NCI-H2107 (cell line): Measurements from ENCODE around the gene TSPAN5.

Experiments
- DNase-seq: peaks from one replicate; lab custom pipeline; 2025; lab: John Stamatoyannopoulos, UW

TSPAN5 gene

DNA sequence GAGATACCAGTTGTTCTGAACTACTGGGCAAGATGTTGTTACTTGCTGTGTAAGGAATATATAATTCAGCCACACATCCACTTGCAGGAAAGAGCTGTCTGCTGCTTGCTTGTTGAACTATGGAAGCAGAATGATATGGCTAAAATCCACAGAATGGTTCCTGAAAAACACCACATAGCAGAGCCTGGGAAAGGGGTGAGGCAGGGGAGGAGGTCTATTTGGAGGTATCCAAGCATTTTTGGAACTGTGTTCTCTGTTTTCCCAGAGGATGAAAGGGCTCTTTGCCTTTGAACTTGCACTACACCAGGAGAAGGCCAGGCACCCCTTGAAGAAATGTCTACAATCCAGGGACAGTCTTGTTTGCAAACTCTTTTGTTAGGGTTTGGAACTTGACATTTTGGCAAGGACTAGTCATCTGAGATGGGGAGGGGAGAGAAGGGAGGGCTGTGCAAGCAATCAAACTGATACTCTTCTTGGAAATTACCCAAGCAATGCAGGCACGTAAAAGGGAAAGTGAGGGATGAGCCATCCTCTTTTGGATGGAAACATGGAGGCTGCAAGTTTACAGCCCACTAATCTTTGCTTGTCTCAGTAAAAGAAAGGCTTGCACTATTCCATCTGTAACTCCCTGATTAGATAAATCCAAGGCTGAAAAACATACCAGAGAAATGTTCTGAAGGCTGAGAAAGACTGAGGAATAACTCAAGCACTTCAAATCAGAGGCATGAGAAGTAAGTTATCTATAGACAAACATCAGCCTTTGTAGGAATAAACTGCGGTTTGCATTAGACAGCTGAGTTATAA is 141.0 kb downstream of the TSPAN5 start:
- no peak for DNase-seq

DNA sequence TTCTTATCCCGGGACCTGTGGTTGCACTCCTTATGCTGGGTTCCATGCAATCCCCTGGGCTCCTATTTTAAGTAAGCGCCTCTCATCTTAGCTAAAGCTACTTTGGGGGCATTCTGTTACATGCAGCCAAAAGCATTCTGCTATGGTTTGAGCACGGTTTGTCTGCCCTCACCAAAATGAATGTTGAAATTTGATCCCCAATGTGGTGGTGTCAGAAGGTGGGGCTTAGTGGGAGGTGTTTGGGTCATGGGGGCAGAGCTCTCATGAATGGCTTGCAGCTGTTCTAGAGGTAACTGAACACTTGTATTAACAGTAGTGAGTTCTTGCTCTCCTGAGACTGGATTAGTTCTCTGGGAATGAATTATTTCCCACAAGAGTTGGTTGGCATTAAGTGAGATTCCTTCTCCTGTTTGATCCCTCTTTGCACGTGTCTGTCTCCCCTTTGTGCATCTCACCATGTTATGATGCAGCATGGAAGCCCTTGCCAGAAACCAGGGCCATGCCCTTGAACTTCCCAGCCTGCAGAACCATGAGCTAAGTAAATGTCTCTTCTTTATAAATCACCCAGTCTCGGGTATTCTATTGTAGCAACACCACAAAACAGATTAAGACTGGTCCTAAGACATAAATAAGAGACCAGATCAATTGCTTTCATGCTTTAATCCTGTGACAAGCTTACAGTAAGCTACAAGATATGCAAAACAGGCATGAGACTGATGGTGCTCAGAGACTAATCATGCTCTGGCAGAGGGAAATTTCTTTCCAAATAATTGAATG is 141.8 kb downstream of the TSPAN5 start:
- DNase-seq = no peak

DNA sequence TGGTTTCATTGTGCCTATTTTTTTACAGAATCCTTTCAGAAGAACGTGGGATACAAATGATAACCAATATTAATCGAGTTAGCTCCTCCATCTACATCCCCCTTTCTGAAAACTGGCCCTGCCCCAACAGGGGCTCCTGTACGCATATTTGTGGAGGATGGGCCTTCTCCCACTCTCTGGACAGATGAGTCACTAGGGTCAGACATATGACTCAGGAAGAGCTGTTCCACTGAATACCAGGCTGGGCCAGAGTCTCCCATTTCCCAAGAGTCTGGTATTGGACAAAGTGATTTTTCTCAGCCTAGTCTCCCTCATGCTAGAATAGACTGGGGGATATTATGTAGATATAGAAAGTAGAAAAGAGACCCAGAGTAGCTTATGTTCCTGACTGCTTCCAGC is 142.4 kb downstream of the TSPAN5 start:
- DNase-seq = no peak

DNA sequence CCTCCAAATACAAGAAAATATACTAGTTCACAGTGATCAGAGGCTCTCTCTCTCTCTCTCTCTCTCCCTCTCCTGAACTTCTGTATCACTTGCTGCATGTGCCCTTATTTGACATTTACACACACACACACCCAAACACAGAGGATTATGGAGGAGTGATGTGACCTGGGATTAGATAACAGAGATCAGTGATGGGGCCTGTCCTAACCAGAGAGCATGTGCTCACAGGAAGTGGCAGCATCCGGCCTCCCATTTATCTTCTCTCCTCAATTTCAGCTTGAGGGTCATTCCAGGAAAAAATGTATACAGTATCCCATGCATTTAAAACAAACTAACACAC is 143.0 kb downstream of the TSPAN5 start:
- no peak for DNase-seq

DNA sequence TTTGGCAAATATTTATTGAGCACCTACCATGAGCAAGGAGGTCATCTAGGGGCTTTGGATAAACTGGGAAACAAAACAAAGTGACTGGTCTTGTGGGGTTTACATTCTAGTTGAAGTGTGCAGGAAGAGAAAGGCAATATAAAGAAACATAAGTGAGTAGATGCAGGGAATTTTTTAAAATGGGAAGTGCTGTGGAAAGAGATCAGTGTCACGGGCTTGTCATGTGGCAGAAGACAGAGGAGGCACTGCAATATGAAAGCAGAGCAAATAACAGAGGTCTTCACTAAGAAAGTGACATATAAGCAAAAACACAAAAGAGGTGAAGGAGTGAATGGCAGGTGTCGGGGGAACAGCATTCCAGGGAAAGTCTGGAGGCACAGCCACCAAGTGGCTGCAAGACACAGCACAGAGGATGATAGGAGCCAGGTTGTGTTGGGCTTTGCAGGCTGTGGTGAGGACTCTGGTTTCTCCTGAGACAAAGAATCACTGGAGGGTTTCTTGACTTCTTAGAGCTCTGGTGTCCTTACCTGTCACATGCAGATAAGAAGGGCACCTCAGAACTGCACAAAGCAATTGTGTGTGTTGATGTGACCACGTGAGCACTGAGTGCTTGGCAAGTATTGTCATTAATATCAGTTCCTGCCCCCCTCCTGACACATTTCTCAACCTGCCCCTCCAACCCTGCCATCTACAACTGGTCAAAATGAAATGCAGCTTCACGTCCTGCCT is 143.5 kb downstream of the TSPAN5 start:
- DNase-seq = no peak

DNA sequence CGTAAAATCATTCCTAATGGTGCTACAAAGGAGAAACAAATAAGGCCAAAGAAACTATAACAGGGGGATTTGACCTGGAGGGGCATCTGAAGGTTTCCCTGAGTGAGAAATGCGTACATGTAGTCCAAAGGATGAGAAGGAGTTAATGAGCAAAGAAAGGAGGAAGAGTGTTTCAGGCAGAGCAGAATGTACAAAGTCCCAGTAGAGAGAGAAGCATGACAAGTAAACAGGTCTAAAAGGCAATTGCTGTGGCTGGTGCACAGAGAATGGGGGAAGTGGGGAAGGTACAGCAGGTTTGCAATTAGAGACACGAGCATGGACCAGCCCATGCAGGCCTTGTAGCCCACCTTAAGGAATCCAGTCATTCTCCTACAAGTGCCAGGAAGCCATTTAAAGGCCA is 145.5 kb downstream of the TSPAN5 start:
- DNase-seq = no peak

DNA sequence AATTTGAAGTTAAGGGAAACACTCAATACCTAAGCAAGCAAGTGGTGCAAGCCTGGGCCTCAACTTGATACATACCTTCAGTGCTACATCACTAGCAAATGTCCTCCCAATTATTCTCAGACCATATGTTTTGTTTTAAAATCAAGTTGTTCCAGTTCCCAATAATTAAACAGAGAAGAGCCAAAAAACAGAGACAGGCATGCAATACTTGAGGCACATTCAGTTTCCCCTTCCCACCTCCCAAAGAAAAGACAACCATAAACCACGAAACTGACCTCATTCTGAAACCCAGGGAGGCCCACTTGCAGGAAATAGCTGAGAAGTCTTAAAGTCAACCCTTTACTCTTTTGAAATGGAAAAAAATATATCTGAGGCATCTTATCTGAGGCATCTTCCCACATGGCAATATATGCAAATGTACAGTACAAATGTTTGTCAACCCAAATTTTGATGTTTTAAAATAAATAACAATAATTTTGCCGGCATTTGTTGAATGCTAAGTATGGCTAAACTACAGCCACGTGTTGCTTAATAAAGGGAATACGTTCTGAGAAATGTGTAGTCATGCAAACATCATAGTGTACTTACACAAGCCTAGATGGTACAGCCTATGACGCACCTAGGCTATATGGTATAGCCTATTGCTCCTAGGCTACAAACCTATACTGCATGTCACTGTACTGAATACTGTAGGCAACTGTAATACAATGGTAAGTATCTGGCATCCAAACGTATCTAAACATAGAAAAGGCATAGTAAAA is 147.5 kb downstream of the TSPAN5 start:
- DNase-seq = no peak

DNA sequence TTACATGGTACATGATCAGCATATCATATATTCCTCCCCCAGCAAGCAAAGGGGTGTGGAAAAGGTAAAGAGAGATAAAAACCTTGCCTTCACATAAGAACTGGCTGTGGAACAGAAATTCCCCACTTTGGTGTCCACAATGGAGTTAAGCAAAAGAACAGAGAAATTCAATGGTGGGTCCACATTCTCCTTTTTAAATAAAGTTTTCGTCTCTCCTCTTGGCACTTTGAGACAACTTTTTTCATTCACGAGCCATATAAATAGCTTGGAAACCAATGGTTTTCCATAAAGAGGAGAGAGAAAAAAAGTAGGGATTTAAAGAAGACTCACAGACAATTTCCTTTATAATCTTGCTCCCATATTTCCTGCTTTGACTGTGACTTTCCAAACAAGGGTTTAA is 148.1 kb downstream of the TSPAN5 start:
- DNase-seq = no peak

DNA sequence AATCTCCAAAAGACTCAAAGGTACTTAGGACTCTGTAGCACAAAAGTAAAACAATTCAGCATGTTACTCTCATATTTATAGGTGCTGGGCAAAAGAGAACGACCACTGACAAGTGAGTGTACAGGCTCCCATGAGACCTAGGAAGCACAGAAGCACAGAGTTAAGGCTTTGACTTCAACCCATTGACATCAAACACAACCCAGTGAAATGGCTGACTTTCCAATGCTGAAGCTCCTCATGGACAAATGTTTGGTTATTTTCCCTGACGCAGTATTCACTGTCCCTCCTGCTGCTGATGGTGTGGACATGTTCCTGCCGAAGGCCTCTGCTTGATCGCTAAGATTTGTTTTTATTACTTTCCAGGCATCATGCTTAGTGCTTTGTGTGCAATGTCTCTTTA is 148.7 kb downstream of the TSPAN5 start:
- no peak for DNase-seq

DNA sequence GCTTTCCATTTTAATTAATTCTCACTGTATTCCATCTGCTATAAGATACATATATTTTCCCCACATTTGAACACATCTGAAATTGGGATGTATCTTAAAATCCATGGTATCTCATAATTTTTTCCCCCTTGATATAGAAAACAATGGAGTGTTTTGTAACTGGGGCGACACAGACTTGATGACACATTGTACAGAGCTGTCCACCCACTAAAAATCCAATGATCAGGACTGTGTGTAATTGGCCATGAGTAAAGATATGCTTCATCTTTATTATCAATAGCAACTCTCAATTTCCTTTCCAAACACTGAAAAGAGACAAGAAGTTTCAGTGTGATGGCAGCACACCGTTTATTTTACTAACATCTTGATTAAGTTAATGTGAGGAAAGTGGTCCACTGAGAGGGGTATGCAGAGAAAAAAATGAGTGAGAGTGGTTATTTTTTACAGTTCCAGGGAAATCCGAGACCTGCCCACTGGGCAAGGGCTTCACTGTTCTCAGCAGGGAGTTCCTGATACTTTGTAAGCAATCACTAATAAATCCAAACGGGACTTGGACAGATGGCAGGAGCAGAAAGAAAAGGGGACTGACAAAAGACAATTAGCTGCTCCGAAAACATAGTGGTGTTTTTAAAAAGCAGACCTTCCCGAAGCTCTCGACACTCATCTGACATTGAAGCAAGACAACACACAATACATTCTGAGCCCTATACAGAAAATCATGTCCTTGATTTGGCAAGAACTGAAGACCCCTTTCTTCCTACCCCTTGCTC is 149.4 kb downstream of the TSPAN5 start:
- no peak for DNase-seq

DNA sequence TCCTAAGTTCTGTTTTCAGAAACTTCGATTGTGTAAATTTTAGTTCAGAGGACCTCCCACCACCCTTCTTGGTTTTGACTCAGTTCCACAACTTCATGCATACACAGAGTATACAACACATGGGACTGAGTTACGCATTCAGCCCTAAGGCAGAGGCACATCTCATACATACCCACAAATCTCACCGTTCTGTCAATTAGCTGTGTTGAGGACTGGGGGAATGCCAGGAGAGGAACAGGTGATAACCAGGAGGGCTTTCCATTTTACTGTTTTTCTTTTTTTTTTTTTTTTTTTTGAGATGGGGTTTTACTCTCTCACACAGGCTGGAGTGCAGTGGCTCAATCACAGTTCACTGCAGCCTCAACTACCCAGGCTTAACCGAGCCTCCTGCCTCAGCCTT is 150.2 kb downstream of the TSPAN5 start:
- DNase-seq = no peak

DNA sequence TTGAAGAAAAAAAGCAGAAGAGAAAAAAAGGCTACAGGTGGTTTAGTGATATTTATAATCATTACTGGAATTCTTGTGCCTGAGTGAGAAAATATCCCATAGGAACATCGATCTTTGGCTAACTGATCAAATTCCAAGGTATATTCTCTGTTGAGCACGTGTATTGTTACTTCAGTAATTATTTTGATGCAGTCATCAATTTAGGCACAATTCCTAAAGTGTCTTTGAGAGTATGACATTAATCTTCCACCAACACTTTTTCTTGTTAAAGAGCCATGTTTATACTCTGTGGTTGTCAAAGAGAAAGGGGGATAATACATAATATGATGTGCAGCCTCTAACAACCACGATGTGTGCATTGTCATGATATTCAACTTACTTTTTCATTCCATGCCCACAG is 151.1 kb downstream of the TSPAN5 start:
- no peak for DNase-seq

DNA sequence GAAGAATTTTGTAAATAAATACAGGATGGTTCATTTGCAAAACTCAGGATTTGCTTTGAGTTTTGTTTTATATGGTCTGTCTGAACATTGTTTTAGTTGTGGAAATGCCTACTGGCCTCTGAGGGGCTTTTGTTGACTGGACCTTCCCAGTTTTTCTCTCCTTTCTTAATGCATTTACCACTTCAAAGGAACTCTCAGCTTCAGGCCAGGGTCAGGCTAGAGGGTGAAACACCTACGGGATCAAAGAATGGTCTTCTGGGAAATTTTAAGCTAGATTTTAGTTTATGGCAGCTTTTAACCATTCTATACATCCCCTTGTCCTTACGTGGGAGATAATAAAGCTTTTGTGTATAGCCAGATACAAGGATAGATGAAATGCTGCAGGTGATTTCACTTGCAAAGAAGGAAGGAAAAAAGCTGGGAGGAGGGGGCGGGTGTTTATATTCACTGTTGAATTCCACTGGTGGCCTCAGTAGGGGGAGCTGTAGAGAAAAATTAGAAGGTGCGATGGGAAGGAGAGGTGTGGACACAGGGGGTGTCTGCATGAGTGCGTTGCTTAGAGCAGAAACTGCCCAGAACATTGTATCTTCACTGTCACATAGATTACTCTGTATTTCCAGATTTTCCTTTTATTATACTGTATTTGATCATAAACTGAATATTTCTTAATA is 151.8 kb downstream of the TSPAN5 start:
- DNase-seq = no peak

DNA sequence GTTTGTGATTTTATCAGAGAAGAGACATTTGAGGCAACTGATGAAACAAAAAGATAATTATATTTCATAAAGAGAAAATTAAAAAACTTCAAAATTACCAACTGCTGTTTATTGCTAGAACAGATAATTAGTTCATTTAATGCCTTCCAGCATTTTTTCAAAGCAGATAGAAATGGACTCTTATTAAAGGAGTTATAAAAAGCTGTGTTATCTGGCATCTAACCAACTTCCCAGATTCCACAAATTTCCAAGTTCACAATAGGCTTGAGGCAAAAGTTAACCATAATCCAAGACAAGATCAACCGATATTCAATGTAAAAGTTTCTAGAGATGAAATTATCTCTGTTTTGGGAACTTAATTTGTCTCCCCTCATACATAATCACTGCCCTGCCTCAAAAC is 152.4 kb downstream of the TSPAN5 start:
- DNase-seq = no peak

DNA sequence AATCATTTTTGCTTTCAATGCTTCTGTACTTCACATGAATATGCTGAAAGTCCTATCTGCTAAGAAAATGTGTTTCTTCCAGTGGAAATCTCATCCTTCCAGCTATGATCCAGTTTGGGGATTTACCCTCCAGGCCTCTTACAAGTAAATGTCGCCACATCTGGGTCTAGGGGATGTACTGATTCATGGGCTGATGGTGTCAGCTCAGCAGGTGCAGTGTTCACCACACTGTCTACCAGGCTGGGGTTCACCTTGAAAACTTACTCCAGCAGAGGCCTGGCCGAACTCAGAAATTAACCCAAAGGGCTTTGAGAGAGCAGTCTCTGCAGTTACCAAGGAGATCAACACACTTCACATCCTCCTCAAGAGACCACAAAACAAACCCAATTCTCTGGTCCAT is 154.3 kb downstream of the TSPAN5 start:
- DNase-seq = no peak

DNA sequence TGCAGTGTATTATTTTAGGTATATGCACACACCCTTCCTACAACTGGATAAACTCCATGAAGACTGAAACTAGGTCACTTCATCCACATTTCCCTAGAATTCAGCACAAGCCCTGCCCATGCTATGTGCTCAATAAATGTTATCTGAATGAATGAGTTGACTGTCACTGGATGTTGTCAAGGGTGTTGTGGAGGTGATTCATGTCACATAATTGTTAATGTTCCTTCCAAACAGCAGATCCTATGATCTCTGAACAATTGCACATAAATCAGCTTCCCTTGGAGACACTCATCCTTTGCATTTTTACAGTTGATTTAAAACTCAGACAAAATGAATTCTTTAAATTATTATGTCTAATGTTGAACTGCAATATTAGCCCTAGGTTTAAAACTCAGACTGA is 154.7 kb downstream of the TSPAN5 start:
- no peak for DNase-seq

DNA sequence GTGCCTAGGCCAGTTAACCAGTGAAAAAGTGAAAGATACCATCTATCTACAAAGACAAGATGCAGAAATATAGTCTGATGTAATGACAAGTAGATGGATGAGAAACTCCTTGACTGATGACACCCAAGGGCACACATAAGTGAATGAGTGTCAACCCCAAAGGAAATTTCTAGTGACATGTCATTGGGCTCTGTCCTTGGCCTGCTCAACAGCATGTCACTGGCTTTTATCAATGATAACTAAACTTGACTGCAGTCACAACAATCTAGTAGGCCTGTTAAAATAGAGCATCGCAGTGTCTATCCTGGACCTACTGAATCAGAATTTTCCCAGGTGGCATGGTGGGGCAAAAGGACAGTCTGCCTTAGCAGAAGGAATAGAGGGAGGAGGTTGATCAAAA is 155.8 kb downstream of the TSPAN5 start:
- DNase-seq = no peak

DNA sequence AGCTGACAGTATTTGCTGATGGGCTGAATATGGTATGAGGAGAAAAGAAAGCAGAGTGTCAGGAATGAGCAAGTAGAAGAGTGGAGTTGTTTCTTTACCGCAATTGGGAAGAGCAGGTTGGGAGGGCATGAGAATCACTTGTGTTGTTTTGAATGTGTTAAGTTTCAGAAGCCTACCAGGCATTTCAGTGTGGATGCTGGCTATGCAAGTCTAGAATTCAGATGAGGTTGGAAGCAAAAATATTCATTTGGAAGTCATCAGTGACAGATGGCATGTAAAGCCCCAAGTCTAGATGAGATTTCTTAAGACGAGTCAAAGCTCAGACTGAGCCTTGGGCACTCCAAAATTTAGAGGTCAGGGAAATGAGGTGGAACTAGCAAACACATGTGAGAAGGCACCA is 156.4 kb downstream of the TSPAN5 start:
- no peak for DNase-seq

DNA sequence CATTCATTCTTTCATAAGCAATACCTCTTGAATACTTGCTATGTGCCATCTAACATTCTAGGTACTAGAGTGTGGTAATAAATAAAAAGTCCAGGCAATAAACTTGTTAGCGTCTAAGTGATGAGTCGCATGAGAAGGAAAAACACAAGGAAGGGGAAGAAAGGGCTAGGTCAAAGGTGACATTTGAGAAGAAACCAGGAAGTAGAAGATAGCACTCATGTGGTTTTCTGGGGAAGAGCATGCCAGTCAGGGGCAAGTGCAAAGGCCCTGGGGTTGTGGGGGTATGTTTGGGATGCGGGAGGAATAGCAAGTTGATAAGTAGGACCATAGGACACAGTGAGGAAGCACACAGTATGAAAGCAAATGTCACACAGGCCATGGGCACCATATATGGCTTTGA is 157.0 kb downstream of the TSPAN5 start:
- DNase-seq = no peak

DNA sequence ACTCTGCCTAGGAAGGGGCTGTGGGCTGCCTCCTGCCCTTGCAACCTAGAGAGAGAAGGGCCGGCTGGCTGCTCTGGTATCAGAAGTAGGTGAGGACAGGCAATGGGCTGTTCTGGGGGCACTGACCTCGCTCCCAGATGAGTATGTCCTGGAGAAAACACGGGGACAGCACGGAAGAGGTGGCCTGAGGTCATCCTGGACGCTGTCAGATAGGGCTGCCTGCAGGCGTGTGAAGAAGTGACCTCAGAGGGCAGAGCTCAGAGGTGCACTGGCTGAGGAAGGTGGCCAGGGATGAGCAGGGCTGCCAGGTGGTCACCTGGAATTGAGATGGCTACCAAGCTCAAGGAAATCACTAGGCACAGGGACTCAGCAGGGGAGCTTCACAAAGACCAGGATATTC is 159.6 kb downstream of the TSPAN5 start:
- no peak for DNase-seq
